H9 (cell line): ENCODE data around the gene RAET1L. TPM values are rescaled to one million over a fixed set of nuclear protein-coding genes. Genes with fewer than 3 reads are reported as not detected.

Experiments used
- DNase-seq: peaks from one replicate; pipeline ENCODE4 v3.0.0-alpha.2; 2017
- H2AFZ ChIP-seq: one replicate; pipeline ENCODE4 v1.6.1; 2013; ENCODE audit warnings: mild to moderate bottlenecking, low read length, control low read depth, moderate library complexity
- H2AK5ac ChIP-seq: 2 replicates; pipeline ENCODE4 v1.6.1; 2013; ENCODE audit warnings: low read length, control low read depth, mixed read lengths; ENCODE audit not compliant: insufficient read length
- H2BK120ac ChIP-seq: one replicate; pipeline ENCODE4 v1.6.1; 2013; ENCODE audit warnings: low read depth, mild to moderate bottlenecking, low read length, control low read depth, inconsistent platforms; ENCODE audit not compliant: poor library complexity, severe bottlenecking
- H2BK12ac ChIP-seq: 2 replicates; pipeline ENCODE4 v1.6.1; 2013; ENCODE audit warnings: low read length, control low read depth, mixed read lengths, low read depth; ENCODE audit not compliant: insufficient read length
- H2BK15ac ChIP-seq: 2 replicates; pipeline ENCODE4 v1.6.1; 2013; ENCODE audit warnings: low read depth, low read length, control low read depth
- H2BK20ac ChIP-seq: one replicate; pipeline ENCODE4 v1.6.1; 2013; ENCODE audit warnings: low read depth, mild to moderate bottlenecking, low read length, control low read depth, inconsistent platforms; ENCODE audit not compliant: poor library complexity, severe bottlenecking
- H2BK5ac ChIP-seq: 2 replicates; pipeline ENCODE4 v1.6.1; 2013; ENCODE audit warnings: low read length, control low read depth, mixed read lengths; ENCODE audit not compliant: insufficient read length
- H3K14ac ChIP-seq: 2 replicates; pipeline ENCODE4 v1.6.1; 2013; ENCODE audit warnings: low read length, control low read depth; ENCODE audit not compliant: insufficient read depth
- H3K18ac ChIP-seq: 2 replicates; pipeline ENCODE4 v1.6.1; 2013; ENCODE audit warnings: low read depth, mild to moderate bottlenecking, mixed read lengths, low read length, control low read depth; ENCODE audit not compliant: insufficient read length
- H3K23ac ChIP-seq: 2 replicates; pipeline ENCODE4 v1.6.1; 2013; ENCODE audit warnings: low read length, control low read depth, mixed read lengths, low read depth; ENCODE audit not compliant: insufficient read length
- H3K23me2 ChIP-seq: 2 replicates; pipeline ENCODE4 v1.6.1; 2013; ENCODE audit warnings: low read depth, mild to moderate bottlenecking, mixed read lengths, low read length, control low read depth; ENCODE audit not compliant: insufficient read length, poor library complexity, severe bottlenecking
- H3K27ac ChIP-seq: 2 replicates; pipeline ENCODE4 v1.5.1; 2013; ENCODE audit warnings: low read length, control low read depth, mixed read lengths, low read depth; ENCODE audit not compliant: insufficient read length
- H3K27me3 ChIP-seq: 2 replicates; pipeline ENCODE4 v1.6.1; 2013; ENCODE audit warnings: low read length, control low read depth, inconsistent platforms; ENCODE audit not compliant: insufficient read depth
- H3K4ac ChIP-seq: 2 replicates; pipeline ENCODE4 v1.6.1; 2013; ENCODE audit warnings: low read depth, mild to moderate bottlenecking, control low read depth, inconsistent platforms, low read length, moderate library complexity
- H3K4me1 ChIP-seq: 2 replicates; pipeline ENCODE4 v1.6.1; 2013; ENCODE audit warnings: low read length, control low read depth, inconsistent platforms; ENCODE audit not compliant: insufficient read depth
- H3K4me2 ChIP-seq: 2 replicates; pipeline ENCODE4 v1.6.1; 2013; ENCODE audit warnings: low read length, control low read depth, mixed read lengths; ENCODE audit not compliant: insufficient read length, insufficient read depth
- H3K56ac ChIP-seq: 2 replicates; pipeline ENCODE4 v1.6.1; 2013; ENCODE audit warnings: low read depth, mild to moderate bottlenecking, mixed read lengths, low read length, control low read depth; ENCODE audit not compliant: insufficient read length
- H3K79me1 ChIP-seq: 2 replicates; pipeline ENCODE4 v1.6.1; 2013; ENCODE audit warnings: low read depth, mild to moderate bottlenecking, moderate library complexity, low read length, control low read depth, inconsistent platforms; ENCODE audit not compliant: insufficient read depth, poor library complexity, severe bottlenecking
- H3K79me2 ChIP-seq: 2 replicates; pipeline ENCODE4 v1.6.1; 2013; ENCODE audit warnings: low read length, control low read depth, inconsistent platforms; ENCODE audit not compliant: insufficient read depth
- H3K9ac ChIP-seq: 2 replicates; pipeline ENCODE4 v1.6.1; 2013; ENCODE audit warnings: low read length, control low read depth, mixed read lengths; ENCODE audit not compliant: insufficient read length; ENCODE audit errors: extremely low read depth
- H3K9me3 ChIP-seq: one replicate; pipeline ENCODE4 v1.6.1; 2013; ENCODE audit warnings: low read depth, low read length, inconsistent platforms; ENCODE audit not compliant: control insufficient read depth
- H3T11ph ChIP-seq: one replicate; pipeline ENCODE4 v1.6.1; 2013; ENCODE audit warnings: mild to moderate bottlenecking, low read length, control low read depth, inconsistent platforms
- H4K20me1 ChIP-seq: one replicate; pipeline ENCODE4 v1.6.1; 2013; ENCODE audit not compliant: control insufficient read depth, insufficient read length, insufficient read depth
- H4K5ac ChIP-seq: 2 replicates; pipeline ENCODE4 v1.6.1; 2013; ENCODE audit warnings: low read depth, mild to moderate bottlenecking, mixed read lengths, low read length, control low read depth; ENCODE audit not compliant: insufficient read length
- H4K8ac ChIP-seq: replicated peaks from 2 replicates; pipeline ENCODE4 v1.6.1; 2013; ENCODE audit warnings: low read length, control low read depth, mixed read lengths, low read depth; ENCODE audit not compliant: insufficient read length
- H4K91ac ChIP-seq: 2 replicates; pipeline ENCODE4 v1.6.1; 2013; ENCODE audit warnings: low read depth, mild to moderate bottlenecking, moderate library complexity, mixed read lengths, low read length, control low read depth; ENCODE audit not compliant: insufficient read length
- H3K27ac Mint-ChIP-seq, 3 experiments: 2 replicates in 2 of 3; 3 replicates in 1 of 3; pipeline ENCODE4 v1.8.0; 2020 to 2021; ENCODE audit warnings: mixed read lengths in 3 of 3, mild to moderate bottlenecking in 1 of 3, moderate library complexity in 1 of 3
- H3K27me3 Mint-ChIP-seq: 2 replicates; pipeline ENCODE4 v1.8.0; 2021; ENCODE audit warnings: low read depth, mild to moderate bottlenecking, moderate library complexity, mixed read lengths
- H3K36me3 Mint-ChIP-seq, 3 experiments: 2 replicates in 2 of 3; 3 replicates in 1 of 3; pipeline ENCODE4 v1.8.0; 2020 to 2021; ENCODE audit warnings: low read depth in 3 of 3, mixed read lengths in 3 of 3; ENCODE audit not compliant: insufficient read depth in 1 of 3
- H3K4me1 Mint-ChIP-seq, 2 experiments: 2 replicates each; pipeline ENCODE4 v1.8.0; 2020; ENCODE audit warnings: mixed read lengths in 2 of 2
- H3K4me3 Mint-ChIP-seq, 2 experiments: 2 replicates in 1 of 2; 3 replicates in 1 of 2; pipeline ENCODE4 v1.8.0; 2020 to 2021; ENCODE audit warnings: mild to moderate bottlenecking in 2 of 2, mixed read lengths in 2 of 2, moderate library complexity in 1 of 2
- H3K9me3 Mint-ChIP-seq, 2 experiments: 2 replicates in 1 of 2; 3 replicates in 1 of 2; pipeline ENCODE4 v1.8.0; 2020; ENCODE audit warnings: mild to moderate bottlenecking in 2 of 2, mixed read lengths in 2 of 2, moderate library complexity in 1 of 2
- CTCF ChIP-seq: fragments of 200-600 bp; sonication (generic); conservative IDR thresholded peaks from 3 replicates; pipeline ENCODE4 v1.8.0; 2021; ENCODE audit warnings: antibody characterized with exemption, mild to moderate bottlenecking
- WGBS: extraction: QIAGEN DNeasy Blood & Tissue Kit; methylation state at CpG from one replicate; pipeline ENCODE4 v1.1.7; 2013; ENCODE audit warnings: missing lambda C conversion rate, low lambda C conversion rate, mixed read lengths; ENCODE audit not compliant: insufficient read length; ENCODE audit errors: extremely low coverage; 5-methylcytosine and 5-hydroxymethylcytosine counted together
- total RNA-seq: library from RNA; stranded (reverse); gene quantifications from 2 replicates; pipeline ENCODE4 v1.2.1, GENCODE V29; 2021

RAET1L gene
- total RNA-seq, 1 experiment from 2014 or later: not detected

DNA sequence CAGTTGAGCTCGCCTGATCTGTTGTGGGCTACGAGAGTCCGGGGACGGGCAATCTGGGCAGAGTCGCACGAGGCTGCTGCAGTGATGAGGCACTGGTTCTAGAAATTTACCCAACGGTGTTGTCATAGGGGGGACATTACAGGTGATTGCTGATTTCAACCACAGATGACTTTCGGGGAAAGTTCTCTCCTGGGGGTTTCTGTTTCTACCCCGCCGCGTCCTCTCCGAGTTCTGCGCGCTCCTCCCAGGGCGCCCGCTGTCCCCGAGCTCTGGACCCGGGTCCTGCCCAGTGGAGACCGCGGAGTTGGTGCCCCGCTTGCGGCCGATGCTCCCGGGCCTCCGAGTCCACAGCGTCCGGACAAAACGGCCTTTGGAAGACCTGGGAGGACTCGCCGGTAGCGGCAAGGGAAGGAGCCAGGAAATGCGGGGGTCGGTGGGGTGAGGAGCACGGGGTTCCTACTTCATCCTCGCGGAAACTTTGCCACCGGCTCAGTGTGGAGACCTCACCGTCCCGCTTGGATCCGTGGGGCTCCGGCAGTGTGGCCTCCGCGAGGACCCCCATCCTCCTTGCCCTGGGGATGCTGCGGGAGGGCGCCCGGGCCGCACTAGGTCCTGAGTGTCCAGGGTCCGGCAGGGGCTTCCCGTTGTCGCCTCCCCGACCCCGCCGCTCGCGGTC, 12.3 kb upstream of the RAET1L start:
- no peak for TF ChIP-seq CTCF
- no peak overlapping the region for H2BK15ac ChIP-seq
- WGBS: no CpG with 5 or more reads among the region's 55 CpGs
- H3K4me1 ChIP-seq: no peaks in the 10 kb centered on the region
- no peak overlapping the region for H3K9ac ChIP-seq
- Mint-ChIP-seq H3K27me3 (peaks cover 100% of the 10 kb centered on the region), H3K36me3 (no peaks in the 10 kb centered on the region; a peak in 1 of 7 replicates), H3K4me1 (peaks cover 8 to 9% of the 10 kb centered on the region in 2 experiments), H3K27ac (peak overlapping the region in 1 of 3 experiments; percentile 92; a peak in 1 of 7 replicates), H3K4me3 (peak overlapping the region; percentile 57 to 81), H3K9me3 (no peaks in the 10 kb centered on the region; a peak in 1 of 5 replicates)
- H3T11ph ChIP-seq: no peak overlapping the region
- no peaks in the 10 kb centered on the region for H3K9me3 ChIP-seq
- no peak overlapping the region for H4K8ac ChIP-seq
- H3K79me1 ChIP-seq: no peaks in the 10 kb centered on the region
- H2BK20ac ChIP-seq: no peak overlapping the region
- no peak overlapping the region for H4K91ac ChIP-seq
- H3K23ac ChIP-seq: no peak overlapping the region
- no peak overlapping the region for H4K5ac ChIP-seq
- H3K4me2 ChIP-seq: peak overlapping the region; percentile 66
- no peak overlapping the region for H2BK12ac ChIP-seq
- peaks cover 4% of the 10 kb centered on the region for H3K23me2 ChIP-seq
- 0 out of 2 replicates have a peak overlapping the region, but pooled peaks have one; percentile 12 for H3K14ac ChIP-seq
- H2AK5ac ChIP-seq: no peak overlapping the region
- H2BK120ac ChIP-seq: no peak overlapping the region
- peak; percentile 28 for DNase-seq
- H2AFZ ChIP-seq: no peak overlapping the region
- no peaks in the 10 kb centered on the region for H3K79me2 ChIP-seq
- H3K27ac ChIP-seq: no peak overlapping the region
- H3K56ac ChIP-seq: no peak overlapping the region
- H3K18ac ChIP-seq: no peak overlapping the region
- H2BK5ac ChIP-seq: no peak overlapping the region
- no peak overlapping the region for H3K4ac ChIP-seq
- H4K20me1 ChIP-seq: no peaks in the 10 kb centered on the region
- peaks cover 52% of the 10 kb centered on the region for H3K27me3 ChIP-seq
